GM19463 (cell line): ENCODE data around the gene PSAT1.

Experiments used
- ATAC-seq: cut with Tn5 transposase; IDR thresholded peaks from one replicate; pipeline ENCODE4 v1.9.1; 2021; ENCODE audit warnings: mild to moderate bottlenecking, moderate library complexity; ENCODE audit not compliant: unreplicated experiment

Gene PSAT1

DNA sequence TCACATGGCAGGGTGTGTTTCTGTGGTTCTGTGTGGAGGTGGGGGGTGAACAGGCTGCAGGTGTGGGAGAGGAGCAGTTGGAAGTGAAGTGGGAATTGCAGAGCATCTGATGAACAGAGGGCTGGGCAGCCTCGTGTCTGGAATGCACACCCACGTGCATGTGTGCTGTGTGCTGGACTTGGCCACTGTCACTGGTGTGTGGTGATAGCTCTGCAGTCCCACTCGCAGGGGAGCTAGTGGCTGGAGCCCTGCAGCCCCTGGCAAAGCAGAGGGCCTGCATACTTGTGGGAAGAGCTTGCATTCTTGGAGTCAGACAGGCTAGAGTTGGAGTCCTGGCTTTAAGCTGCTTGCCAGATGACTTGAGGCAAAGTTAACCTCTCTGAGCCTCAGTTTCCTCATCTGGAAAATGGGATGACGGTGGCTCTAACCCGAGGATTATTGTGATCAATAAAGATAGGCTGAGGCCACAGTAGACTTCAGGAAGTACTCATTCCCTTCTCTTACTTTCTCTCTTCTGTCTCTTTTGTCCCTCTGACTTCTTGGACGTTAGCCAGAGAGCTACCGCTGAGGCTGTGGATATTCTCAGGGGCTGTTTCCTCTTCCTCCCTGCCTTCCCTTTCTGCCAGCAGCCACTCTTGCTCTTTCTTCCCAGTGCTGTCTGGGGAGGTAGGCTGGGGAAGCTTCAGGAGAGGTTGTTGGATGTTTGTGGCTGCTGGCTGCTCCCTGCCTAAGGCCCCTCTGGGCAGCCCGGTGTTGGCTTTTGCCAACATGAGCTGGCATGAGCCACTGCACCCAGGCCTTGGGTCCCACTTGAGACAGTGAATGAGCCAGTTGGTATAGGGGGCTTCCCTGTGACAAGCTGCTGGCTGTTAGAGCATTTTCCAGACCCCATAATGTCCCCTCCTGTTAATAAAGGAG lies 18.3 kb downstream of the PSAT1 start:
- ATAC-seq, result no peak

DNA sequence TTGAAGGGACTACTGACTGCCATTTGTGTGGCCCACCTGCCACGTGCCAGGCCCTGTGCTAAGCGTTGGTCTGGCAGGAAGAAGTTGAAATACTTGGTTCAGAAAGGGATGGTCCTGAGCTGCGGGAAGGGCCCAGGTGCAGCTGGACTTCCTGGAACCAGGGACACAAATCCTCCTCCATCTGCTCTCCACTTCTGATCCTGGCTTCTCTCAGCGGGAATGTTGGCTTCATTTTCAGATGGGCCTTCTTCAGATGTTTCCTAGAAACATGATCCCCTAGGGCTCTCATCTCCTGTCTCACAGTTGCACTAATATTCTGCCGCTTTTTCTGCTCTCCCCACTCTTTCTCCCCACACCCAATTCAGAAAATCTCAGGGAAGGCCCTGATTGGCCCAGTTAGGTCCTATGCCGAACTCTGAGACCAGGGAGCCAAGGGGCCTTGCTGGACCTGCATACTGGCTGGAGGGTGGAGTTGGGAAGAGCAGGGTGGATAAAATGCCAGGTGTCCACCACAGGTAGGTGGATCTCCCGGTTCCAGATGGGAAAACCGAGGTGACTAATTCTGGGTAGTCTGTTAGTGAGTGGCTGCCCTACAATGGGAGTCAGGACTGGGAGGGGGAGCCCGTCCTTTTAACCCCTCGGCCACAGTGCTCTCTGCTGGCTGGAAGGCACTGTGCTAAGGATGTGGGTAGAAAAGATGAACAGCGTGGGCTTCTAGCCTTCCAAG lies 19.4 kb downstream of the PSAT1 start:
- no peak for ATAC-seq

DNA sequence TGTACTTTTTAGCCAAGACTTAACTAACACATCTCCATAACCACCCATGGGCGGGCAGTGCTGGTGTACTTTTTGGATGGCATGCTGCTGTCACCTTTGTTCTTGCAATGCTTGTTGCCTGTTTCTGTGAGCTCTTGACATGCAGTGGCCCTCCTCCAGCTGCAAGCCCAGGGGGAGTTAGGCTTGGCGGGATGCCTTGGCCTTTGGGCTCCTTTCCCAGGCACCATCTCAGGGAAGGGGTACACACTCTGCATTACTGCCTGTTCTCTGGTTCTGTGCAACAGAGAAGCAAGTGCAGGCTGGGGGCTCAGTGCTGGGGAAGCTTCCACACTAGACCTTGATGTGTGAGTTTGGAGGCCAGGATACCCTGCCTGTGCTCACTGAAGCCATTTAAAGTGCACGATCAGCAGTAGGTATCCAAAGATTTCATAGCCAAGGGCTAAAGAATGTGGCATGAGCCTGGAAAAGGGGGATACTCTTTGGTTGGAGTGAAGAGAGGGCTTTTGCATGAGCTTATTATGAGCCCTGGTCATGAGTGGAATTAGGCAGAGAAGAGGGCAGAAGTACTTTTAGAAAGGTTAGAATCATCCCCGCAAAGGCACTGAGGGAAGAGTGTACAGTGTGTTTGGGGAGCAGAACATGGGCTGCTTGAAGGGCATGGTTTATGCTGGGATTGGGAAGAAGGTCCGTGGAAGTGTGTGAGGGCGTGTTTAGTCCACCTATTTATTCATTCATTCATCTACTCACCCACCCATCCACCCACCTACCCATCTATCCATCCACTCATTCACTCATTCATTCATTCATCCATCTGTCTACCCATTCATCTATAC lies 22.5 kb downstream of the PSAT1 start:
- no peak for ATAC-seq

DNA sequence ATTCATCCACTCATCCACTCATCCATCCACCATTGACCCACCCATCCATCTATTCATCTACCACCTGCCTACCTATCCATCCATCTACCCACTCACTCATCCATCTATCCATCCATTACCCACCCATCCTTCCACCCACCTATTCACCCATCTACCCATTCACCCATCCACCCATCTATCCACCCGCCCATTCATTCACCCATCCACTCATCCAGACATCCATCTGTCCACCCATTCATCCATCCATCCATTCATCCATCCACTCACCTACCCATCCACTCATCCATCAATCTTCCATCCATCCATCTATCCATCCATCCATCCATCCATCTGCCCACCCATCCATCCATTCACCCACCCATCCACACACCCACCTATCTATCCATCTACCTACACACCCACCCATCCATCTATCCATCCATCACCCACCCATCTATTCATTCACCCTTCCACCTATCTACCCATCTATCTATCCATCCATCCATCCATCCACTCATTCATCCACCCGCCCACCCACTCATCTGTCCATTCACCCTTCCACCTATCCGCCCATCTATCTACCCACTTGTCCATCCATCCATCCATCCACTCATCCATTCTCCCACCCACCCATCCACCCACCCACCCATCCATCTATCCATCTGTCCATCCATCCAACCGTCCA lies 23.2 kb downstream of the PSAT1 start:
- no peak for ATAC-seq

DNA sequence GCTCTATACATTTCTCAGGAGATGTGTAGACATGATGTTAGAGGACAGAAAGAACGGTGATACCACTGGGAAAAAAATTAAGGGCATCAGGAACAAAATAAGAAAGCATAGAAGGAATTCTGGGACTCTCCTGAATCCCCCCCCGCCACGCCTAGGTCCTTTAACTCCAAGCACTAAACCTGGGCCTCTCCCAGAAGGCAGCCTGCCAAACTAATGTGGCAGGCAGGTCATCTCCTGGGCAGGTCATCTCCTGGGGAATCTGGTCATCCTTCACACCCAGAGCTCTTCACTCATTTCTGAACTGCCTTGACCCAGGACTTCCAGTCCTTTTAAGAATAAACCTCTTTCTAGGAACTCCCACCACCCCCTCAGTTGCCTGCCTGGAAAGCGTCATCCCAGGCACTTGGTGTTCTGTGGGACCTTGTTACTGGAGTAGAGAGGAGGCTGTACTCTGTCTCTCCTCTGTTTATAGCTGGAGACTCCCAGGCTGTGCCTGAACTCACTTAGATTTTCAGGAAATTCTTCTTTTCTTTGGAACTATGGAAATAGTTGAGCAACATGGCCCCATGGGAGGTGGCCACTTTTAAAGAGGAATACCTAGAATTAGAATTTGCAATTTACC lies 24.1 kb downstream of the PSAT1 start:
- no peak for ATAC-seq

DNA sequence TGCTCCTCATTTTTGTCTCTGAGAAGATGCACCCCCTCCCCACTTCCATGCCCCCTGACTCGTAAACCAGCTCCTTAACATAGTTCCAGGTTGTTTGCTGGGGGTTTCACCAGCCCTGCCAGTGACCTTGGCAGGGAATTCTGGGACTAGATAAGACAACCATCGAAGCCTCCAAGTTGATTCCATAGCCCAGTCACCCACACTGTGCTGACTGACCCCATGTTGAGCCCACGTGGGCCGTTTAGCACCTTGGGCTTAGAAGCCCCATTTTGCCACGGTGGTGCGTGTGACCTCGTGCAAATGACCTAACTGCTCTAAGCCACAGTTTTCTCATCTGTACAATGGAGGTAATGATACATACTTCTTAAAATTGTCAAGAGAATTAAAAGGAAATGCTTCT lies 24.6 kb downstream of the PSAT1 start:
- ATAC-seq, result no peak

DNA sequence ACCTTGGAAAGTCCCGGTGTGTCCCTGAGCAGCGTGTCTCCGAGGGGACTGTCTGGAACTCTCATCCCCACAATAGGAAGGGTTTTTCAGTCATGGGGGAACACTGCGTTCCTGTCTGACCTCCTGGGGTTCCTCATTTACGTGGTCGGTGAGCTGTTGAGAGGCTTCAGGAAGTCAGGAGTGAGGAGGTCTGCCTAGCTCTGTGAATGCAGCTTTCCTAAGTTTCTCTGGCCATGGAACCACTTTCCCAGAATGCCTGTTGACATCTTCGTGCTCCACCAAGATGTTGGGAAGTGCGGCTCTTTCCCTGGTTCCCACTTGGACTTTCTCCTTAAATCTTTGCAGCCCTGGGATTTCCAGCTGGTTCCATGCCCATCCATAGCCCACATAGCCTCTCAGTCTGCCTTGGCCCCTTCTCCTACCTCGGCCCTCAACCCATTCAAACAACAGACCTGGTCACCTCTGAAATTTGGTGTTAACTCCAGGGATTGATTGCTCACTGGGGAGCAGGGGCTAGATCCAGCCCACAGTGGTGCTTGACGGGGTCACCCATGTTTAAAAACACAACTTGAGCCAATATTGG lies 27.2 kb downstream of the PSAT1 start:
- ATAC-seq, result no peak

DNA sequence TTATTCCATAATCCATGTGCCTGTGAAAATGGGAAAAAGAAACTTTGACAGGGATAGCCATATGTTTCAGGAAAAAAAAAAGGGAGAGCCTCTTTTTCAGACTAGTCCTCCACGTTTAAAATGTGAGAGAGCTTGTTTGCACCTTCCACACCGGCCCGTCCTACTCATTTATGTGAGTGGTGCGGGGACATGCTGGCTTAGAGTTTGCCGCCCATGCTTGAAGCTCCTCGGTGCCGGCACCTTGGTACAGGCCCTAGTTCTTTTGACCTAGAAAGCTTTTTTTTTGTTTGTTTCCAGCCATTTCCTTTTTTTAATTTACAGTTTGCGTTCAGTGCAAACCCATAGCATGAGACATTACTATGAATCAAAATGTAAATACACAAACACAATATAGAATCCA lies 27.8 kb downstream of the PSAT1 start:
- ATAC-seq, result no peak

DNA sequence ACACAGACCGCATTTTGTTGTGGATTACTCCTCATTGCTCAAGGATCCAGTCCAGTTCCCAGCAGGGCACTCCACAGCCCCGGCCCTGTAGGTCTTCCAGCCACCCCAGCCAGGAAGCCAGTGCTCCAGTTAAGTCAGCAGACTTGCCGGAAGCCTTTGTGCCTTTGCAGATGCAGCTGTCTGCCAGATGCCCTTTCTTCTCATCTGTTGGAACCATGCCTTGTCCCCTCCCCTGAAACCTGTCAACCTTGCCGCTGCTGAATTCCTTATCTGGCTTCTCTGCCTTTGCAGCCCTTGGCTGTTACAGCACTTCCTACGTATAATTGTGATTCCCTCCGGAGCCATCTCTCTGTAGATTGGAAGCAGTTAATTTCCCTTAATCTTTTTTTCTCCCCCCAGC lies 28.4 kb downstream of the PSAT1 start:
- ATAC-seq, result no peak

DNA sequence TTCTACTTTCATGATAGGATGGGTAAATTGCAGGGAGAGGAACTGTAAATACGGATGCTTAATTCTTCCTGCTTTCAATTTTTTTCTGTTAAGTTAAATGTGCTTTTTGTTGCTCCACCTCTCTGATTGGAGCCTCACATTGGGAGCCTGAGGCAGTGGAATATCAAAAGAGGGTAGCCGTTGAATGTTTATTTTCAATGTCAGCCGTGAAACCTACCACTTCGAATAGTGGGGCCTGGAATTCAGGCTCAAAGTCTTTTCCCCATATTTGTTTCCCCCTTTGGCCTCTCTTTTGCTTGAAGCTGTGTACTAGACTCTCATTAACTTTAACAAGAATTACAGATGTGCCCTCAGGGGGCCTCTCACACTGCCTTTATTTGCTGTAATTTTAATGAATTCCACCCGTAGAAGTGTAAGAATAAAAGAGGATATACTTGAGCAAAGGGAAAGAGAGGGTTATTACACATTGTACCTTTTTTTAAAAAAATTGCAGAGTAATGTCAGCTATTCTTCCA lies 29.0 kb downstream of the PSAT1 start:
- no peak for ATAC-seq

DNA sequence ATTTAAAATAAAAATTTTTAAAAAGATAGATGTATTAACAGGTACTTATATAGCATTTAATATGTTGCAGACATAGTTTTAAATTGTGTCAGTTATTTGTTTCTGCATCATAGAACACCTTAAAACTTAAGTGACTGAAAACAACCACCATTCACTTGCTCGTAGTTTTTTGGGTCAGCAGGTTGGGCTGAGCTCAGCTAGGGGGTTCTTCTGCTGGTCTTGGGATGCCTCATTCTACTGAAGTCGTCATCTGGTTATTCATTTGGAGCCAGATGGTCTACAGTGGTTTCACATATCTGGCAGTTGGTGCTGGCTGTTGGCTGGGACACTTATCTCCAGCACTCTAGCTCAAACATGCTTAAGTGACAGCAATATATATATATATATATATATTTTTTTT lies 29.6 kb downstream of the PSAT1 start:
- ATAC-seq, result no peak

DNA sequence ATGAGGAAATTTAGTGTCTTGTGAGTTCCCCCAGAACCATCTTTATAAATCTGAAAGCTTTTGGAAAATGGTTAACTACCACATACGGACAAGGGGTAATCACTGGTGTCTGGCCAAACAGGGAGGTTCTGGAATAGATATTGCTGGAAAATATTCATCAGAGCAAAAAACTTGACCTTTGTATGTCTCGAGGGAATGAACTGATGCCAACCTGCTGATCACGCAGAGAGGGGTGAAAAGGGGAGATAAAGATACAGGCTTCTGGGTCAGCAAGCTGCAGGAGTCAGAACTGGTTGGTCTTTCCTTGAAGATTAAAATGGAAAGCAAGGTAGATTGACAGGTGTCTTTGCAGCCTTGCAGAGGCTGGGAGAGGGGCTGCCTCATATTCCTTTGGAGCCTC lies 35.5 kb downstream of the PSAT1 start:
- ATAC-seq, result no peak

DNA sequence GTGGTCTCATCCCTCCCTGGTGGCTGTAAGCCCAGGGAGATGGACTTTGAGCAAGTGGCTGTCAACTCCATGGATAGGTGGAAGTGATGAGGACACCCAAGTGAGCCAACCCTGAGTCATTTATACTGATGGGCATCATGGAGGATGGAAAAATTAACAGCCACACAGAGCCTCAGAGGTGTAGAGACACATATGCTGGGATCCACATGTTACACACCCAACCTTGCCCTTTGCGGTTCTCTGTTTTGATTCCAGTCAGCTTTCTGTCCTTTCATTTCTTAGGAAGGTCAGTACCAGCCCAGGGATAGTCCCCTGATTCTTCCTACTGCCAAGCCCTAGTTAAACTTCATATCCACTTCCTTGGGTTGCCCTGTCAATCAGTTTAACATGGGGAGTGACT lies 51.9 kb downstream of the PSAT1 start:
- ATAC-seq, result no peak

DNA sequence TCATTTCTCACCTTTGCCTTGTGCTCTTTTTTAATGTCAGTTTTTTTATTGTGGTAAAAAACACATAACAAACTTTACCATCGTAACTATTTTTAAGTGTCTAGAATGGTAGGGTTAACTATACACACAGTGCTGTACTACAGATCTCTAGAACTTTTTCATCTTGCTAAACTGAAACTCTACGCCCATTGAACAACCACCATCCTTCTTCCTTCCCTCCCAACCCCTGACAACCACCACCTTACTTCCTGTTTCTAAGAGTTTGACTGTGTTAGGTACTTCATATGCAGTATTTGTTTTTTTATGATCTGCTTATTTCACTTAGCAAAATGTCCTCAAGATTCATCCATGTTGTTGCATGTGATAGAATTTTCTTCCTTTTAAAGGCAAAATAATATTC lies 54.9 kb downstream of the PSAT1 start:
- peak; percentile 76 for ATAC-seq

DNA sequence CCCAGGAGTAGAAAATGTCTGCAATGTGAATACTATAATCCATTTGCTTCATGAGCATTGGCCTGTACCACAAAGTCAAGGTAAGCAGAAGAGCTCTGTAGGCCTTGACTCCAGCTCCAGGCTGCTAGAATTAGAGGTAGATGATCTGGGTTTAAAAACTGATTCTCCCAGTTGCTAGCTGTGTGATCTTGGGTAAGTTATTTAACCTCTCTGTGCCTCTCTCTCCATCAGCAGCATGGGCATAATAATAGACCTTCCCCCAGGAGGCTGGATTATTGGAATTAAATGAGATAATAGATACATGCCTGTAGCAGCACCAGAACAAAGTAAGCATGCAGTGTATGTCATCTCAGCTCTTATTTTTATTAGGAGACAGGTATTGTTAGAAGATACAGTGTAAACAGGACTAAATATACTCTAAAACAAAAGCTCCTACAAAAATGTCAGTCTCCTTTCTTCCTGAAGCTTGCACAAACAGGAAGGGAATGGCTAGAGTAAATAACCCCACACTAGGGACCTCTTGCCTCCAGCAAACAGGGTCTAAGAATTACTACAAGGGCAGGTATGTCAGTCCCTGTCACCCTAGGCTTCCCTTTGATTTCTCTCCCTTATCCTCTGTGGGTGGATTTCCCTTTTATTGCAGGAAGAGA lies 57.5 kb downstream of the PSAT1 start:
- no peak for ATAC-seq

DNA sequence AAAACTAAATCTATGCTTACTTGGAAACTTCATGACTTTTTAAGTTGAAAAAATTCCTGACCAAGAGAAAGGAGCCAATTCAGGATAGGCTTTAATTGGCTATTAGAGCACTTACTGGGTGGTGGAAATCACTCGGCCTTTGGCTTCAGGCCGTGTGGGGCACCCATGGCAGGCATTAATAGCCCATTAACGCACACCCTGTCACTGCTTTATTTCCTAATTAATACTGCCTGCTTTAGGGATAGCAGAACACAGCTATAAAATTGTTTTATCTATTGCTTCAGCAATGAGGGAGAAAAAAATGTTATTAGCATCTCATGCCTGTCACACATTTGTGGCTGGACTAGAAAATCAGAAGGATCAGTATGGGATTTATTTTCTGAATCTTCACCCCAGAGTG lies 58.1 kb downstream of the PSAT1 start:
- ATAC-seq, result no peak

DNA sequence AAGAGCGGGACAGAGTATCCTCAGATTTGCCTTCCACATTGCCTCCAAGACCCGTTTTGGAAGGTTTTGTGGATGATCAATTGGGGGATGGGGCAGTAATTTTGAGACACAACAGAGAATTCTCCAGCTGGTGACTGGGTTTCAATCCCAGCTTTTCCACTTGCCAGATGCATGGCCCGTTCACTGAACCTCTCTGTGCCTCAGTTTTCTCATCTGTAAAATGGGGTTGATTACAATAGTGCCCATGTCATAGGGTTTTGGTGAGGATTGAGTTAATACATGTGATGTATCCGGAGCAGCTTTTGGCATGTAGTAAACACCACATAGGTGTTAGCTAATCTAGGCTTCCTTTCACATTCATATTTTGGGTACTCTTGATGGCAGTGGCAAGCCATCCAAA lies 59.7 kb downstream of the PSAT1 start:
- ATAC-seq, result no peak

DNA sequence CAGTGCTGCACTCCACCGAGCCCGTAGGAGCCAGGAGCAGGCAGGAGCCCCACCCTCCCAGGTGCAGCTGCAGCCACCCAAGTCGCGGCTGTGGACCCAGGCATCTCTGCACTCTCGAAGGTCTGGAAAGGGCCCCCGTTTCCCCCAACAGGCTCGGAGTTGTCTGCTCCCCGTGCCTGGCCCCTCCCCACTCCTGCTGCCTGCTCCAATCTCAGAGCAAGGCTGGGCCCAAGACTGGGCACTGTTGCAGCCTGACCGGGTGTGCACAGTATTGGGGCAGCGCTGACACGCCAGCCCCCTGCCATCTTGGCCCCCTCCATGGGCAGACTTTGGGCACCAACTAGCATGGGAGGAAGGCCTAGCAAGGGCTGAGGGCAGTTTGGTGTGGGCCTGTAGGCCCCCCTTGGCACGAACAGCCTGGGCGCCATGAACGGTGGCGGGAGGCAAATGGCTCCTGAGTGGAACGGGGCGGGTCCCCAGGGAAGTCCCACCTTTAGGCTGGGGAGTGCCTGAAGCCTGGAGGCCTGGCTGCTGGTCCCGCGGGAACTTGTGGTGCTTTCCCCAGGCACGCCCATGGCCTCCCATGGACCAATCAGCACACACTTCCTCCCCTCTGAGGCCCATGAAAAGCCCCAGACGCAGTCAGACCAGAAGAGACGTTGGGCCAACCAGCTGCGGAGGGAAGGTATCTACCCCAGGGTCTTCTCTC lies 60.4 kb downstream of the PSAT1 start:
- ATAC-seq, result peak; percentile 86
